WTC11 (cell line): ENCODE results near the gene SLC12A9. TPM values are rescaled to one million over a fixed set of nuclear protein-coding genes. Genes with fewer than 3 reads are reported as not detected.
"Not testable (repeated sequence)": the region's sequence is repeated elsewhere in the genome, so short reads cannot be mapped to it uniquely, and the experiment has no call there.

Source experiments
- ATAC-seq: fragments of 200-7000 bp; cut with Tn5 transposase; 2 replicates; pipeline ENCODE4 v1.10.0; 2021; ENCODE audit warnings: mild to moderate bottlenecking, moderate library complexity
- CTCF ChIA-PET: fragments of 300-600 bp; sonication (Branson Sonifier 250); formaldehyde crosslinking; loops from one replicate; lab custom pipeline; 2021; ENCODE audit warnings: antibody characterized with exemption; lab: Charles Lee
- POLR2A ChIA-PET: fragments of 350-600 bp; sonication (Branson Sonifier 250); formaldehyde crosslinking; loops from one replicate; lab custom pipeline; 2021; ENCODE audit warnings: antibody characterized with exemption; lab: Charles Lee
- DNase-seq: peaks from one replicate; pipeline ENCODE4 v3.0.0; 2021; ENCODE audit warnings: low spot score
- H3K27ac Mint-ChIP-seq: 2 replicates; pipeline ENCODE4 v1.8.0; 2021; ENCODE audit warnings: mixed read lengths
- H3K27me3 Mint-ChIP-seq: 2 replicates; pipeline ENCODE4 v1.8.0; 2021; ENCODE audit warnings: low read depth, mild to moderate bottlenecking, moderate library complexity, mixed read lengths
- H3K36me3 Mint-ChIP-seq: 2 replicates; pipeline ENCODE4 v1.8.0; 2021; ENCODE audit warnings: mixed read lengths
- H3K4me1 Mint-ChIP-seq: 2 replicates; pipeline ENCODE4 v1.8.0; 2022; ENCODE audit warnings: mixed read lengths
- H3K4me3 Mint-ChIP-seq: 2 replicates; pipeline ENCODE4 v1.8.0; 2021; ENCODE audit warnings: mild to moderate bottlenecking, moderate library complexity, mixed read lengths
- H3K9me3 Mint-ChIP-seq: 2 replicates; pipeline ENCODE4 v1.8.0; 2021; ENCODE audit warnings: mixed read lengths
- ELF4 ChIP-seq: sonication (generic); formaldehyde crosslinking; IDR thresholded peaks from 2 replicates; pipeline ENCODE4 v1.8.1; 2022; ENCODE audit warnings: low read depth, mild to moderate bottlenecking, moderate library complexity, missing genetic modification reagents
- GABPB1 ChIP-seq: sonication (generic); formaldehyde crosslinking; IDR thresholded peaks from 2 replicates; pipeline ENCODE4 v1.8.1; 2023; ENCODE audit warnings: mild to moderate bottlenecking, missing genetic modification reagents
- GTF2I ChIP-seq: fragments of 250-450 bp; sonication (Bioruptor Pico); conservative IDR thresholded peaks from 2 replicates; pipeline ENCODE4 v1.4.0; 2021; ENCODE audit warnings: mild to moderate bottlenecking
- JUN ChIP-seq: sonication (generic); formaldehyde crosslinking; IDR thresholded peaks from 2 replicates; pipeline ENCODE4 v1.8.0; 2023; ENCODE audit warnings: mild to moderate bottlenecking, missing genetic modification reagents
- KAT7 ChIP-seq: sonication (generic); formaldehyde crosslinking; IDR thresholded peaks from 2 replicates; pipeline ENCODE4 v1.8.1; 2023; ENCODE audit warnings: missing genetic modification reagents, mild to moderate bottlenecking, borderline replicate concordance
- NFATC4 ChIP-seq: fragments of 250-450 bp; sonication (Bioruptor Pico); IDR thresholded peaks from 2 replicates; pipeline ENCODE4 v1.9.0; 2021; ENCODE audit warnings: mild to moderate bottlenecking
- NFE2L1 ChIP-seq: sonication (generic); formaldehyde crosslinking; IDR thresholded peaks from 2 replicates; pipeline ENCODE4 v1.8.1; 2023; ENCODE audit warnings: missing genetic modification reagents
- NR2C2 ChIP-seq: sonication (generic); formaldehyde crosslinking; IDR thresholded peaks from 2 replicates; pipeline ENCODE4 v1.8.0; 2022; ENCODE audit warnings: mild to moderate bottlenecking, missing genetic modification reagents
- OVOL2 ChIP-seq: fragments of 250-450 bp; sonication (Bioruptor Pico); IDR thresholded peaks from 2 replicates; pipeline ENCODE4 v1.9.0; 2021; ENCODE audit warnings: mild to moderate bottlenecking, borderline replicate concordance
- ZNF317 ChIP-seq: sonication (generic); formaldehyde crosslinking; IDR thresholded peaks from 2 replicates; pipeline ENCODE4 v1.8.1; 2023; ENCODE audit warnings: low read depth, mild to moderate bottlenecking, moderate library complexity, missing genetic modification reagents, borderline replicate concordance
- total RNA-seq: library from RNA; stranded (reverse); gene quantifications from 3 replicates; pipeline ENCODE4 v1.2.3, GENCODE V29; 2021
- TF ChIP-seq, protein P1 (sequence below): sonication (generic); formaldehyde crosslinking; IDR thresholded peaks from 2 replicates; pipeline ENCODE4 v1.8.1; 2023; ENCODE audit warnings: mild to moderate bottlenecking, moderate library complexity, missing genetic modification reagents
- TF ChIP-seq, protein P2 (sequence below): sonication (generic); formaldehyde crosslinking; conservative IDR thresholded peaks from 2 replicates; pipeline ENCODE4 v1.8.1; 2023; ENCODE audit warnings: mild to moderate bottlenecking, low read depth, missing genetic modification reagents, moderate library complexity
- TF ChIP-seq, protein P3 (sequence below): sonication (generic); formaldehyde crosslinking; IDR thresholded peaks from 2 replicates; pipeline ENCODE4 v1.8.0; 2023; ENCODE audit warnings: missing genetic modification reagents
- TF ChIP-seq, protein P4 (sequence below): fragments of 250-450 bp; sonication (Bioruptor Pico); IDR thresholded peaks from 2 replicates; pipeline ENCODE4 v1.9.0; 2021; ENCODE audit warnings: mild to moderate bottlenecking
- TF ChIP-seq, protein P5 (sequence below): sonication (generic); formaldehyde crosslinking; IDR thresholded peaks from 2 replicates; pipeline ENCODE4 v1.8.0; 2022; ENCODE audit warnings: missing genetic modification reagents

The SLC12A9 gene
- total RNA-seq, 1 experiment from 2014 or later: 39.3 TPM

DNA sequence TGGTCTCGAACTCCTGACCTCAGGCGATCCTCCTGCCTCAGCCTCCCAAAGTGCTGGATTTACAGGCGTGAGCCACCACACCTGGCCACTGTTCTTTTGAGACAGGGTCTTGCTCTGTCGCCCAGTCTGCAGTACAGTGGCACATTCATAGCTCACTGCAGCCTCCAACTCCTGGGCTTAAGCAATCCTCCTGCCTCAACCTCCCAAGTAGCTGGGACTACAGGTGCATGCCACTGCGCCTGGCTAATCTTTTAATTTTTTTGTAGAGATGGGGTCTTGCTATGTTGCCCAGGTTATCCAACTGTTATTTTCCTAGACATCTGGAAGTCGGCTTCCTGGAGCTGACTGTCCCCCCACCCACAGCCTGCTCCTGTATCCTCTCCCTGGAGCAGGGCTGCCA, 45.6 kb upstream of the SLC12A9 start:
- H3K4me1 Mint-ChIP-seq: peaks cover 10% of the 10 kb centered on the region
- H3K27ac Mint-ChIP-seq, H3K4me3 Mint-ChIP-seq, ATAC-seq, DNase-seq, H3K9me3 Mint-ChIP-seq, H3K27me3 Mint-ChIP-seq: not testable (repeated sequence)
- peaks cover 76% of the 10 kb centered on the region for H3K36me3 Mint-ChIP-seq
- ChIA-PET CTCF (interaction anchor here (1.2 to 1.5 kb wide), 3 partner anchors 17 to 45 kb away, joined by 3 to 5 read pairs (median 4); partner anchors contain the start of gene SLC12A9), POLR2A (interaction anchor here (0.6 to 1.3 kb wide), 3 partner anchors 18 to 435 kb away, joined by 3 to 7 read pairs (median 3); partner anchors contain the start of gene SLC12A9)
- 0 out of 2 replicates have a peak, but pooled peaks have one; percentile 3 for TF ChIP-seq GTF2I (CRISPR knock-in tag)

DNA sequence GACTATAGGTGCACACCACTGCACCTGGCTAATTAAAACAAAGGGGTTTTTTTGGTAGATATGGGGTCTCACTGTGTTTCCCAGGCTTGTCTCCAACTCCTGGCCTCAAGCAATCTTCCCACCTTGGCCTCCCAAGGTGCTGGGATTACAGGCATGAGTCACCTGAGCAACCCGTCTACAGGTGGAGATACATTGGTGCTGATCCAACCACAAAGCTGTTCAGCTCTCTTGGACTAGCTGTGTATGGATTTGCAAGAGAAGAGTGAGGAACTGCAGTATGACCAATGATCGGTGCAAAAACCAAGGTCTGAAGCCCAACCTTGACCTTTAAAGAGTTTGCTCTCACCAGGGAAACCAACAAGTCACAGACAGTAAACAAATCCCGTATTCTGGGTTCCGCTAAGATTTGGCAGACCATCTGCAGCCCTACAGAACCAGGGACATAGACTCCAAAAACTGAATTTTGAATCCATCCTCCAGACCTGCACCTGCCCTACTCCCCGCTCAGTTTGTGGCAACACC, 44.1 kb upstream of the SLC12A9 start:
- ATAC-seq: no peak
- Mint-ChIP-seq H3K4me3 (no peak overlapping the region), H3K4me1 (peaks cover 5% of the 10 kb centered on the region), H3K27me3 (no peaks in the 10 kb centered on the region), H3K27ac (no peak overlapping the region), H3K9me3 (no peaks in the 10 kb centered on the region), H3K36me3 (peaks cover 81% of the 10 kb centered on the region)
- DNase-seq: no peak
- ChIA-PET CTCF (interaction anchor here (1.5 kb wide), 1 partner anchor 9 kb away, joined by 3 read pairs; no protein-coding TSS in a partner anchor), POLR2A (no interaction called here)
- TF ChIP-seq ELF4 (CRISPR knock-in tag): no peak
- TF ChIP-seq, protein P1, sequence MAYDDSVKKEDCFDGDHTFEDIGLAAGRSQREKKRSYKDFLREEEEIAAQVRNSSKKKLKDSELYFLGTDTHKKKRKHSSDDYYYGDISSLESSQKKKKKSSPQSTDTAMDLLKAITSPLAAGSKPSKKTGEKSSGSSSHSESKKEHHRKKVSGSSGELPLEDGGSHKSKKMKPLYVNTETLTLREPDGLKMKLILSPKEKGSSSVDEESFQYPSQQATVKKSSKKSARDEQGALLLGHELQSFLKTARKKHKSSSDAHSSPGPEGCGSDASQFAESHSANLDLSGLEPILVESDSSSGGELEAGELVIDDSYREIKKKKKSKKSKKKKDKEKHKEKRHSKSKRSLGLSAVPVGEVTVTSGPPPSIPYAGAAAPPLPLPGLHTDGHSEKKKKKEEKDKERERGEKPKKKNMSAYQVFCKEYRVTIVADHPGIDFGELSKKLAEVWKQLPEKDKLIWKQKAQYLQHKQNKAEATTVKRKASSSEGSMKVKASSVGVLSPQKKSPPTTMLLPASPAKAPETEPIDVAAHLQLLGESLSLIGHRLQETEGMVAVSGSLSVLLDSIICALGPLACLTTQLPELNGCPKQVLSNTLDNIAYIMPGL (CRISPR knock-in tag): no peak
- TF ChIP-seq NFATC4 (CRISPR knock-in tag): no peak
- TF ChIP-seq ZNF317 (CRISPR knock-in tag): no peak
- no peak for TF ChIP-seq NFE2L1 (CRISPR knock-in tag)
- TF ChIP-seq OVOL2 (CRISPR knock-in tag): no peak
- TF ChIP-seq, protein P2, sequence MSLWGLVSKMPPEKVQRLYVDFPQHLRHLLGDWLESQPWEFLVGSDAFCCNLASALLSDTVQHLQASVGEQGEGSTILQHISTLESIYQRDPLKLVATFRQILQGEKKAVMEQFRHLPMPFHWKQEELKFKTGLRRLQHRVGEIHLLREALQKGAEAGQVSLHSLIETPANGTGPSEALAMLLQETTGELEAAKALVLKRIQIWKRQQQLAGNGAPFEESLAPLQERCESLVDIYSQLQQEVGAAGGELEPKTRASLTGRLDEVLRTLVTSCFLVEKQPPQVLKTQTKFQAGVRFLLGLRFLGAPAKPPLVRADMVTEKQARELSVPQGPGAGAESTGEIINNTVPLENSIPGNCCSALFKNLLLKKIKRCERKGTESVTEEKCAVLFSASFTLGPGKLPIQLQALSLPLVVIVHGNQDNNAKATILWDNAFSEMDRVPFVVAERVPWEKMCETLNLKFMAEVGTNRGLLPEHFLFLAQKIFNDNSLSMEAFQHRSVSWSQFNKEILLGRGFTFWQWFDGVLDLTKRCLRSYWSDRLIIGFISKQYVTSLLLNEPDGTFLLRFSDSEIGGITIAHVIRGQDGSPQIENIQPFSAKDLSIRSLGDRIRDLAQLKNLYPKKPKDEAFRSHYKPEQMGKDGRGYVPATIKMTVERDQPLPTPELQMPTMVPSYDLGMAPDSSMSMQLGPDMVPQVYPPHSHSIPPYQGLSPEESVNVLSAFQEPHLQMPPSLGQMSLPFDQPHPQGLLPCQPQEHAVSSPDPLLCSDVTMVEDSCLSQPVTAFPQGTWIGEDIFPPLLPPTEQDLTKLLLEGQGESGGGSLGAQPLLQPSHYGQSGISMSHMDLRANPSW: no peak
- no peak for TF ChIP-seq JUN (CRISPR knock-in tag)
- TF ChIP-seq GABPB1 (CRISPR knock-in tag): no peak
- no peak for TF ChIP-seq NR2C2
- TF ChIP-seq, protein P3, sequence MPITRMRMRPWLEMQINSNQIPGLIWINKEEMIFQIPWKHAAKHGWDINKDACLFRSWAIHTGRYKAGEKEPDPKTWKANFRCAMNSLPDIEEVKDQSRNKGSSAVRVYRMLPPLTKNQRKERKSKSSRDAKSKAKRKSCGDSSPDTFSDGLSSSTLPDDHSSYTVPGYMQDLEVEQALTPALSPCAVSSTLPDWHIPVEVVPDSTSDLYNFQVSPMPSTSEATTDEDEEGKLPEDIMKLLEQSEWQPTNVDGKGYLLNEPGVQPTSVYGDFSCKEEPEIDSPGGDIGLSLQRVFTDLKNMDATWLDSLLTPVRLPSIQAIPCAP (CRISPR knock-in tag): no peak
- TF ChIP-seq KAT7: no peak
- TF ChIP-seq, protein P4, sequence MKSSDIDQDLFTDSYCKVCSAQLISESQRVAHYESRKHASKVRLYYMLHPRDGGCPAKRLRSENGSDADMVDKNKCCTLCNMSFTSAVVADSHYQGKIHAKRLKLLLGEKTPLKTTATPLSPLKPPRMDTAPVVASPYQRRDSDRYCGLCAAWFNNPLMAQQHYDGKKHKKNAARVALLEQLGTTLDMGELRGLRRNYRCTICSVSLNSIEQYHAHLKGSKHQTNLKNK (CRISPR knock-in tag): no peak
- TF ChIP-seq, protein P5, sequence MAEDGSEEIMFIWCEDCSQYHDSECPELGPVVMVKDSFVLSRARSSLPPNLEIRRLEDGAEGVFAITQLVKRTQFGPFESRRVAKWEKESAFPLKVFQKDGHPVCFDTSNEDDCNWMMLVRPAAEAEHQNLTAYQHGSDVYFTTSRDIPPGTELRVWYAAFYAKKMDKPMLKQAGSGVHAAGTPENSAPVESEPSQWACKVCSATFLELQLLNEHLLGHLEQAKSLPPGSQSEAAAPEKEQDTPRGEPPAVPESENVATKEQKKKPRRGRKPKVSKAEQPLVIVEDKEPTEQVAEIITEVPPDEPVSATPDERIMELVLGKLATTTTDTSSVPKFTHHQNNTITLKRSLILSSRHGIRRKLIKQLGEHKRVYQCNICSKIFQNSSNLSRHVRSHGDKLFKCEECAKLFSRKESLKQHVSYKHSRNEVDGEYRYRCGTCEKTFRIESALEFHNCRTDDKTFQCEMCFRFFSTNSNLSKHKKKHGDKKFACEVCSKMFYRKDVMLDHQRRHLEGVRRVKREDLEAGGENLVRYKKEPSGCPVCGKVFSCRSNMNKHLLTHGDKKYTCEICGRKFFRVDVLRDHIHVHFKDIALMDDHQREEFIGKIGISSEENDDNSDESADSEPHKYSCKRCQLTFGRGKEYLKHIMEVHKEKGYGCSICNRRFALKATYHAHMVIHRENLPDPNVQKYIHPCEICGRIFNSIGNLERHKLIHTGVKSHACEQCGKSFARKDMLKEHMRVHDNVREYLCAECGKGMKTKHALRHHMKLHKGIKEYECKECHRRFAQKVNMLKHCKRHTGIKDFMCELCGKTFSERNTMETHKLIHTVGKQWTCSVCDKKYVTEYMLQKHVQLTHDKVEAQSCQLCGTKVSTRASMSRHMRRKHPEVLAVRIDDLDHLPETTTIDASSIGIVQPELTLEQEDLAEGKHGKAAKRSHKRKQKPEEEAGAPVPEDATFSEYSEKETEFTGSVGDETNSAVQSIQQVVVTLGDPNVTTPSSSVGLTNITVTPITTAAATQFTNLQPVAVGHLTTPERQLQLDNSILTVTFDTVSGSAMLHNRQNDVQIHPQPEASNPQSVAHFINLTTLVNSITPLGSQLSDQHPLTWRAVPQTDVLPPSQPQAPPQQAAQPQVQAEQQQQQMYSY: no peak
